Gastroesophageal sphincter (tissue), 3 donors: ENCODE measurements around the gene PLA2G10.
"Not testable (repeated sequence)": the region's sequence is repeated elsewhere in the genome, so short reads cannot be mapped to it uniquely, and the experiment has no call there.

Experiments
- EP300 ChIP-seq: sonication (generic); formaldehyde crosslinking; IDR thresholded peaks from one replicate; pipeline ENCODE4 v1.6.1; 2017; ENCODE audit warnings: antibody characterized with exemption, mild to moderate bottlenecking
- POLR2A ChIP-seq, 2 donors: fragments of 450-650 bp; IDR thresholded peaks; one replicate each; pipeline ENCODE4 v1.6.1; 2017; ENCODE audit warnings: antibody characterized with exemption in 2 of 2, mild to moderate bottlenecking in 2 of 2, moderate library complexity in 1 of 2
- POLR2AphosphoS5 ChIP-seq: sonication (generic); formaldehyde crosslinking; IDR thresholded peaks from one replicate; pipeline ENCODE4 v1.6.1; 2017; ENCODE audit warnings: antibody characterized with exemption
- TF ChIP-seq, protein P1 (sequence below), 4 experiments: fragments of 200-600 bp in 2 of 4; fragments of 450-650 bp in 2 of 4; sonication (generic) in 1 of 4; IDR thresholded peaks; one replicate each; pipeline ENCODE4 v1.5.1; 2017 to 2019; ENCODE audit warnings: antibody characterized with exemption in 4 of 4, mild to moderate bottlenecking in 2 of 4, moderate library complexity in 2 of 4

DNA sequence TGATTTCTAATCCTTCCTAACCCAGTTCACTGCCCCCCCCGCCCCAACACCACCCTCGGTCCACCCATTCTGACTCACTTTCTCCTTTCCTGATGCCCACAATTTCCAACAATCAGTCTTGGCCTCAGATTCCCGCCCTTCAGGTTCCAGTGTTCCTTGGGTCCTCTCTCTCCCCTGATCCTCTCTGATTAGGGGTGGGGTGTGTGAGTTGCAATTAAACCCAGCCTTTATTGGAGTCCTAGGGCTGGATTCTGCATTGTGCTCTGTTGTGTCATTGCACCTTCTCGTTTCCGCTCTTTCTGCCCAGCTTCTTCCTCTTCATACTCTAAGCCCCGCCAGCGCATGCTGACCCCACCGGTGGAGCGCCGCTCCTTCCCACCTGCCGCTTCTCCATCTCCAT, 8.6 kb upstream of the PLA2G10 start:
- TF ChIP-seq, protein P1, sequence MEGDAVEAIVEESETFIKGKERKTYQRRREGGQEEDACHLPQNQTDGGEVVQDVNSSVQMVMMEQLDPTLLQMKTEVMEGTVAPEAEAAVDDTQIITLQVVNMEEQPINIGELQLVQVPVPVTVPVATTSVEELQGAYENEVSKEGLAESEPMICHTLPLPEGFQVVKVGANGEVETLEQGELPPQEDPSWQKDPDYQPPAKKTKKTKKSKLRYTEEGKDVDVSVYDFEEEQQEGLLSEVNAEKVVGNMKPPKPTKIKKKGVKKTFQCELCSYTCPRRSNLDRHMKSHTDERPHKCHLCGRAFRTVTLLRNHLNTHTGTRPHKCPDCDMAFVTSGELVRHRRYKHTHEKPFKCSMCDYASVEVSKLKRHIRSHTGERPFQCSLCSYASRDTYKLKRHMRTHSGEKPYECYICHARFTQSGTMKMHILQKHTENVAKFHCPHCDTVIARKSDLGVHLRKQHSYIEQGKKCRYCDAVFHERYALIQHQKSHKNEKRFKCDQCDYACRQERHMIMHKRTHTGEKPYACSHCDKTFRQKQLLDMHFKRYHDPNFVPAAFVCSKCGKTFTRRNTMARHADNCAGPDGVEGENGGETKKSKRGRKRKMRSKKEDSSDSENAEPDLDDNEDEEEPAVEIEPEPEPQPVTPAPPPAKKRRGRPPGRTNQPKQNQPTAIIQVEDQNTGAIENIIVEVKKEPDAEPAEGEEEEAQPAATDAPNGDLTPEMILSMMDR (IDR thresholded peaks at IDR 0.05) = not testable (repeated sequence)
- TF ChIP-seq POLR2A (IDR thresholded peaks at IDR 0.05); POLR2AphosphoS5; EP300: not testable (repeated sequence)
